ENCODE data around the gene TRA2B. TPM values are rescaled to one million over a fixed set of nuclear protein-coding genes. Genes with fewer than 3 reads are reported as not detected.

TRA2B gene
- total RNA-seq, 1 experiment from 2014 or later = 172 TPM

GRCh38 chr3:185924375-185924774 lies 13.4 kb downstream of the TRA2B start:
- Histone ChIP-seq H2AFZ (ENCODE audit: low read depth, low read length, poor library complexity, severe bottlenecking) (no peak overlapping the region), H3K27ac (ENCODE audit: low read depth, low read length) (no peak overlapping the region), H3K9ac (ENCODE audit: low read length) (no peak overlapping the region), H3K79me2 (ENCODE audit: insufficient read depth, low read length) (peaks cover 100% of the 10 kb centered on the region), H3K36me3 (ENCODE audit: control insufficient read depth in 1 of 2, insufficient read depth in 2 of 2, low read length in 2 of 2) (peaks cover 73 to 91% of the 10 kb centered on the region in 2 experiments), H3K4me3 (replicated peaks in 1 of 2; ENCODE audit: low read depth in 1 of 2, low read length in 2 of 2) (no peak overlapping the region), H3K9me3 (ENCODE audit: control insufficient read depth in 1 of 2, insufficient read depth in 1 of 2, low read depth in 1 of 2, low read length in 2 of 2) (no peaks in the 10 kb centered on the region), H3K9me2 (ENCODE audit: insufficient read depth) (no peaks in the 10 kb centered on the region), H4K20me1 (ENCODE audit: insufficient read depth) (peaks cover 86% of the 10 kb centered on the region), H3K4me2 (ENCODE audit: low read length) (no peak overlapping the region), H3K27me3 (ENCODE audit: insufficient read depth, low read length) (no peaks in the 10 kb centered on the region), H3K4me1 (ENCODE audit: control insufficient read depth in 1 of 2, insufficient read depth in 2 of 2, low read length in 2 of 2) (peaks cover under 1 to 6% of the 10 kb centered on the region in 2 experiments; a peak in 2 of 4 replicates)
- RAD21 ChIA-PET (ENCODE audit: low non-redundant PET in 1 of 2, low total read pairs in 2 of 2, uncharacterized antibody in 2 of 2, unreplicated experiment in 2 of 2) = no interaction called here
- POLR2A ChIA-PET = interaction anchor here (0.6 to 1.4 kb wide), 3 partner anchors 8 to 14 kb away, joined by 3 to 4 read pairs (median 3); partner anchors contain the start of gene TRA2B
- CTCF ChIA-PET = interaction anchor here (1.2 kb wide), 1 partner anchor 19 kb away, joined by 3 read pairs; no protein-coding TSS in a partner anchor
- intact Hi-C loops (cut with micrococcal nuclease) = no loop called here
- no TSS peak for BruUV-seq (replicated peaks)
- no peak for ATAC-seq
- DNase-seq (ENCODE audit: low read depth, low spot score) = no peak
- TF ChIP-seq POLR2A (IDR thresholded peaks at IDR 0.05; ENCODE audit: borderline replicate concordance, extremely low read depth, insufficient read depth, insufficient read length) = no peak
- no peak for TF ChIP-seq JUND (IDR thresholded peaks at IDR 0.05)
- TF ChIP-seq YY1 (IDR thresholded peaks at IDR 0.05; ENCODE audit: extremely low read depth, insufficient replicate concordance, low read depth, low read length) = no peak
- no peak for TF ChIP-seq ZBTB33 (IDR thresholded peaks at IDR 0.05; ENCODE audit: extremely low read depth, insufficient replicate concordance, low read length)
- no peak for TF ChIP-seq TCF7L2 (IDR thresholded peaks at IDR 0.05; ENCODE audit: borderline replicate concordance, extremely low read depth, insufficient read depth, insufficient read length)
- TF ChIP-seq RAD21 (IDR thresholded peaks at IDR 0.05; ENCODE audit: low read depth) = no peak
- no peak for TF ChIP-seq SIN3A (IDR thresholded peaks at IDR 0.05; ENCODE audit: low read depth)
- no peak for TF ChIP-seq ELF1 (IDR thresholded peaks at IDR 0.05; ENCODE audit: borderline replicate concordance, low read depth)
- no peak for TF ChIP-seq CEBPB (IDR thresholded peaks at IDR 0.05; ENCODE audit: low read depth)
- TF ChIP-seq CBX3 (IDR thresholded peaks at IDR 0.05; ENCODE audit: low read depth) = no peak

Measured in HCT116 (cell line).